GM12878 (cell line): Measurements from ENCODE around the gene CCNT2.

ENCODE experiments used
- BCL11A ChIP-seq: IDR thresholded peaks from 2 replicates; pipeline ENCODE4 v1.6.1; 2011; ENCODE audit warnings: low read depth, low read length
- CTCF ChIP-seq, 3 experiments: IDR thresholded peaks in 2 of 3; conservative IDR thresholded peaks in 1 of 3; 2 replicates each; pipeline ENCODE4 v1.5.1; 2011; ENCODE audit warnings: low read depth in 3 of 3, low read length in 3 of 3, mild to moderate bottlenecking in 3 of 3, control low read depth in 2 of 3, moderate library complexity in 2 of 3, inconsistent platforms in 1 of 3, mixed read lengths in 1 of 3; ENCODE audit not compliant: control insufficient read depth in 2 of 3, insufficient read depth in 1 of 3; ENCODE audit errors: extremely low read depth in 1 of 3
- JUNB ChIP-seq: IDR thresholded peaks from 2 replicates; pipeline ENCODE4 v1.6.1; 2016; ENCODE audit warnings: antibody characterized with exemption, mild to moderate bottlenecking
- PML ChIP-seq: IDR thresholded peaks from 2 replicates; pipeline ENCODE4 v1.6.1; 2012; ENCODE audit warnings: low read length, inconsistent platforms
- SUZ12 ChIP-seq: fragments of 200-600 bp; sonication (generic); IDR thresholded peaks from one replicate; pipeline ENCODE4 v1.6.1; 2018; ENCODE audit warnings: antibody characterized with exemption, mild to moderate bottlenecking; ENCODE audit not compliant: unreplicated experiment
- ZSCAN29 ChIP-seq: fragments of 450-650 bp; IDR thresholded peaks from 2 replicates; pipeline ENCODE4 v1.6.1; 2017; ENCODE audit warnings: mild to moderate bottlenecking, moderate library complexity
- TF ChIP-seq, protein P1 (sequence below): fragments of 450-650 bp; IDR thresholded peaks from 2 replicates; pipeline ENCODE4 v1.6.1; 2016; ENCODE audit warnings: mild to moderate bottlenecking
- TF ChIP-seq, protein P2 (sequence below): IDR thresholded peaks from 2 replicates; pipeline ENCODE4 v1.6.1; 2012; ENCODE audit warnings: low read depth, low read length, improper control_type of control experiment

DNA sequence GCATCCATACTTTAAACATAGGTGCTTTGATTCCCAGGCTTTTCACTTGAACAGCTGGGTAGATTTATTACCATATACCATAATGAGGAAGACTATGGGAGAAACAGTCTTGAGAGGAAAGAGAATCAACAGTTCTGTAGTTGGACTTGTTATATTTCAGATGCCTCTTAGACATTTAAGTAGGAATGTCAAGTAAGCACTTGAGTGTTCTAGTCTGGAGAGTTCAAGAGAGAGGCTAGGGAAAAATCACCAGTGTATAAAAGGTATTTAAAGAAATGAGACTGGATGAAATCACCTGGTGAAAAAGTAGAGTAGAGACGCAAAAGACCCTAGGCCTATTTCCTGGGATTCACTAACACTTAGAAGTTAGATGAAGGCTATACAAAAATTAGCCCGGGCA, 13.5 kb upstream of the CCNT2 start:
- no peak for TF ChIP-seq CTCF (IDR thresholded peaks at IDR 0.05 in 2 of 3, conservative IDR thresholded peaks at IDR 0.05 in 1 of 3; ENCODE audit: control insufficient read depth in 2 of 3, extremely low read depth in 1 of 3, insufficient read depth in 1 of 3, low read depth in 3 of 3, low read length in 3 of 3)
- TF ChIP-seq ZSCAN29, result no peak
- TF ChIP-seq, protein P1, sequence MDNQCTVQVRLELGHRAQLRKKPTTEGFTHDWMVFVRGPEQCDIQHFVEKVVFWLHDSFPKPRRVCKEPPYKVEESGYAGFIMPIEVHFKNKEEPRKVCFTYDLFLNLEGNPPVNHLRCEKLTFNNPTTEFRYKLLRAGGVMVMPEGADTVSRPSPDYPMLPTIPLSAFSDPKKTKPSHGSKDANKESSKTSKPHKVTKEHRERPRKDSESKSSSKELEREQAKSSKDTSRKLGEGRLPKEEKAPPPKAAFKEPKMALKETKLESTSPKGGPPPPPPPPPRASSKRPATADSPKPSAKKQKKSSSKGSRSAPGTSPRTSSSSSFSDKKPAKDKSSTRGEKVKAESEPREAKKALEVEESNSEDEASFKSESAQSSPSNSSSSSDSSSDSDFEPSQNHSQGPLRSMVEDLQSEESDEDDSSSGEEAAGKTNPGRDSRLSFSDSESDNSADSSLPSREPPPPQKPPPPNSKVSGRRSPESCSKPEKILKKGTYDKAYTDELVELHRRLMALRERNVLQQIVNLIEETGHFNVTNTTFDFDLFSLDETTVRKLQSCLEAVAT, result no peak
- TF ChIP-seq, protein P2, sequence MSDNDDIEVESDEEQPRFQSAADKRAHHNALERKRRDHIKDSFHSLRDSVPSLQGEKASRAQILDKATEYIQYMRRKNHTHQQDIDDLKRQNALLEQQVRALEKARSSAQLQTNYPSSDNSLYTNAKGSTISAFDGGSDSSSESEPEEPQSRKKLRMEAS, result no peak
- no peak for TF ChIP-seq BCL11A
- TF ChIP-seq PML, result no peak
- no peak for TF ChIP-seq SUZ12
- no peak for TF ChIP-seq JUNB
